ENCODE measurements around the gene TSPAN10.

DNA sequence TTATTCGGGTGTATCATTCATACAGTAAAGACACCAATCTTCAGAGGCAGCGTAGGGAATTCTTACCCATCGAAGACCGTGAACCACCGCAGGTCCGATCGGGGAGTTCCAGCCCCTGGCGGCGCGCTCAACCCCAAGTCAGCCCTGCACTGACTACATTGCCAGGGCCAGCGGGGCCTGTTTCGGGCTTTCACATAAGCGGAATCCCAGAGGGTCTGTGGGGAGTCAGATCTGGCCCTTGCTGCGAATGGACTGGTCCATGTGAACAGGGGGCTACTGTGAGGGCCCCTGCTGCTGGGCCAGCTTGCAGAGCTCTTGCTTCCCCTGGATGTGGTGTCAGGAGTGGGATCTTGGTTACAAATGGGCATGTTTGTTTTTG, 11.7 kb downstream of the TSPAN10 start:
- TF ChIP-seq YY1 (IDR thresholded peaks at IDR 0.05; ENCODE audit: low read depth, low read length): no peak
- TF ChIP-seq, protein P1, sequence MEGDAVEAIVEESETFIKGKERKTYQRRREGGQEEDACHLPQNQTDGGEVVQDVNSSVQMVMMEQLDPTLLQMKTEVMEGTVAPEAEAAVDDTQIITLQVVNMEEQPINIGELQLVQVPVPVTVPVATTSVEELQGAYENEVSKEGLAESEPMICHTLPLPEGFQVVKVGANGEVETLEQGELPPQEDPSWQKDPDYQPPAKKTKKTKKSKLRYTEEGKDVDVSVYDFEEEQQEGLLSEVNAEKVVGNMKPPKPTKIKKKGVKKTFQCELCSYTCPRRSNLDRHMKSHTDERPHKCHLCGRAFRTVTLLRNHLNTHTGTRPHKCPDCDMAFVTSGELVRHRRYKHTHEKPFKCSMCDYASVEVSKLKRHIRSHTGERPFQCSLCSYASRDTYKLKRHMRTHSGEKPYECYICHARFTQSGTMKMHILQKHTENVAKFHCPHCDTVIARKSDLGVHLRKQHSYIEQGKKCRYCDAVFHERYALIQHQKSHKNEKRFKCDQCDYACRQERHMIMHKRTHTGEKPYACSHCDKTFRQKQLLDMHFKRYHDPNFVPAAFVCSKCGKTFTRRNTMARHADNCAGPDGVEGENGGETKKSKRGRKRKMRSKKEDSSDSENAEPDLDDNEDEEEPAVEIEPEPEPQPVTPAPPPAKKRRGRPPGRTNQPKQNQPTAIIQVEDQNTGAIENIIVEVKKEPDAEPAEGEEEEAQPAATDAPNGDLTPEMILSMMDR (IDR thresholded peaks at IDR 0.05; ENCODE audit: control extremely low read depth in 1 of 3, insufficient read depth in 1 of 3, low read depth in 1 of 3, low read length in 3 of 3): no peak
- no peak for TF ChIP-seq ASH2L (IDR thresholded peaks at IDR 0.05; ENCODE audit: low read length)
- TF ChIP-seq POLR2AphosphoS5 (IDR thresholded peaks at IDR 0.05; ENCODE audit: low read depth, low read length): no peak

Data from H1 (cell line).